Astrocyte (in vitro differentiated cells and primary cell): ENCODE data around the gene LRRC45. TPM values are rescaled to one million over a fixed set of nuclear protein-coding genes. Genes with fewer than 3 reads are reported as not detected.
A peak's percentile ranks its signal among the peaks of the same experiment; 100 is the strongest.

Source experiments
- DNase-seq: peaks from one replicate; pipeline ENCODE4 v3.0.0-alpha.2; 2010; ENCODE audit warnings: low read depth
- FAIRE-seq: peaks from 2 replicates; lab custom pipeline; 2011; peaks lifted over from hg19 to GRCh38; lab: Jason Lieb, UNC
- H2AFZ ChIP-seq: 2 replicates; pipeline ENCODE4 v1.6.0; 2012; ENCODE audit warnings: low read depth, low read length, inconsistent platforms
- H3K27ac ChIP-seq: 2 replicates; pipeline ENCODE4 v1.5.1; 2011; ENCODE audit warnings: low read depth, low read length, inconsistent platforms
- H3K27me3 ChIP-seq: 2 replicates; pipeline ENCODE4 v1.6.0; 2011; ENCODE audit warnings: low read length, inconsistent platforms; ENCODE audit not compliant: insufficient read depth
- H3K36me3 ChIP-seq: 2 replicates; pipeline ENCODE4 v1.5.1; 2011; ENCODE audit warnings: low read length, inconsistent platforms; ENCODE audit not compliant: insufficient read depth
- H3K4me1 ChIP-seq: 2 replicates; pipeline ENCODE4 v1.5.1; 2011; ENCODE audit warnings: low read length, inconsistent platforms; ENCODE audit not compliant: insufficient read depth
- H3K4me2 ChIP-seq: 2 replicates; pipeline ENCODE4 v1.6.0; 2012; ENCODE audit warnings: low read length, inconsistent platforms
- H3K4me3 ChIP-seq: 2 replicates; pipeline ENCODE4 v1.5.1; 2011; ENCODE audit warnings: low read depth, mild to moderate bottlenecking, low read length, inconsistent platforms; ENCODE audit not compliant: insufficient read depth
- H3K79me2 ChIP-seq: 2 replicates; pipeline ENCODE4 v1.6.0; 2012; ENCODE audit warnings: mild to moderate bottlenecking, low read length, inconsistent platforms; ENCODE audit not compliant: insufficient read depth
- H3K9ac ChIP-seq: 2 replicates; pipeline ENCODE4 v1.6.0; 2012; ENCODE audit warnings: mild to moderate bottlenecking, low read length, inconsistent platforms
- H3K9me3 ChIP-seq: 2 replicates; pipeline ENCODE4 v1.5.1; 2012; ENCODE audit warnings: low read depth, mild to moderate bottlenecking, low read length, inconsistent platforms; ENCODE audit not compliant: insufficient read depth
- H4K20me1 ChIP-seq: 2 replicates; pipeline ENCODE4 v1.6.0; 2012; ENCODE audit warnings: low read length, inconsistent platforms; ENCODE audit not compliant: insufficient read depth
- H3K27ac Mint-ChIP-seq: one replicate; pipeline ENCODE4 v1.8.0; 2021; ENCODE audit warnings: mild to moderate bottlenecking, mixed read lengths; ENCODE audit not compliant: unreplicated experiment
- H3K27me3 Mint-ChIP-seq: one replicate; pipeline ENCODE4 v1.8.0; 2021; ENCODE audit warnings: low read depth, mixed read lengths; ENCODE audit not compliant: unreplicated experiment
- H3K36me3 Mint-ChIP-seq: one replicate; pipeline ENCODE4 v1.8.0; 2021; ENCODE audit warnings: low read depth, mixed read lengths; ENCODE audit not compliant: unreplicated experiment
- H3K4me1 Mint-ChIP-seq: one replicate; pipeline ENCODE4 v1.8.0; 2021; ENCODE audit warnings: low read depth, mixed read lengths; ENCODE audit not compliant: unreplicated experiment
- H3K4me3 Mint-ChIP-seq: one replicate; pipeline ENCODE4 v1.8.0; 2021; ENCODE audit warnings: mild to moderate bottlenecking, moderate library complexity, mixed read lengths; ENCODE audit not compliant: unreplicated experiment
- H3K9me3 Mint-ChIP-seq: one replicate; pipeline ENCODE4 v1.8.0; 2021; ENCODE audit warnings: mild to moderate bottlenecking, mixed read lengths; ENCODE audit not compliant: unreplicated experiment
- EZH2 ChIP-seq: IDR thresholded peaks from 2 replicates; pipeline ENCODE4 v1.6.1; 2012; ENCODE audit warnings: mild to moderate bottlenecking, low read length, inconsistent platforms; ENCODE audit not compliant: insufficient read depth
- total RNA-seq: library from RNA; stranded (reverse); gene quantifications from 2 replicates; pipeline ENCODE4 v1.2.1, GENCODE V29; 2021
- TF ChIP-seq, protein P1 (sequence below): IDR thresholded peaks from 2 replicates; pipeline ENCODE4 v1.5.1; 2011; ENCODE audit warnings: low read depth, mild to moderate bottlenecking, inconsistent platforms, low read length, moderate library complexity; ENCODE audit not compliant: insufficient read depth

The LRRC45 gene
- total RNA-seq, 1 donor from 2014 or later: 6.6 TPM

- peaks cover 7% of the 10 kb centered on the region for H3K79me2 ChIP-seq
- FAIRE-seq: no peak
- no peak for TF ChIP-seq EZH2
- TF ChIP-seq, protein P1, sequence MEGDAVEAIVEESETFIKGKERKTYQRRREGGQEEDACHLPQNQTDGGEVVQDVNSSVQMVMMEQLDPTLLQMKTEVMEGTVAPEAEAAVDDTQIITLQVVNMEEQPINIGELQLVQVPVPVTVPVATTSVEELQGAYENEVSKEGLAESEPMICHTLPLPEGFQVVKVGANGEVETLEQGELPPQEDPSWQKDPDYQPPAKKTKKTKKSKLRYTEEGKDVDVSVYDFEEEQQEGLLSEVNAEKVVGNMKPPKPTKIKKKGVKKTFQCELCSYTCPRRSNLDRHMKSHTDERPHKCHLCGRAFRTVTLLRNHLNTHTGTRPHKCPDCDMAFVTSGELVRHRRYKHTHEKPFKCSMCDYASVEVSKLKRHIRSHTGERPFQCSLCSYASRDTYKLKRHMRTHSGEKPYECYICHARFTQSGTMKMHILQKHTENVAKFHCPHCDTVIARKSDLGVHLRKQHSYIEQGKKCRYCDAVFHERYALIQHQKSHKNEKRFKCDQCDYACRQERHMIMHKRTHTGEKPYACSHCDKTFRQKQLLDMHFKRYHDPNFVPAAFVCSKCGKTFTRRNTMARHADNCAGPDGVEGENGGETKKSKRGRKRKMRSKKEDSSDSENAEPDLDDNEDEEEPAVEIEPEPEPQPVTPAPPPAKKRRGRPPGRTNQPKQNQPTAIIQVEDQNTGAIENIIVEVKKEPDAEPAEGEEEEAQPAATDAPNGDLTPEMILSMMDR: no peak
- peaks cover 7% of the 10 kb centered on the region for H3K4me1 Mint-ChIP-seq
- H3K9me3 Mint-ChIP-seq: peaks cover 8% of the 10 kb centered on the region
- no peak for DNase-seq
- H3K4me3 Mint-ChIP-seq: peak overlapping the region; percentile 91
- H3K27ac ChIP-seq: peak overlapping the region; percentile 52
- peaks cover 6% of the 10 kb centered on the region for H4K20me1 ChIP-seq
- peak overlapping the region; percentile 91 for H3K27ac Mint-ChIP-seq
- peak overlapping the region; percentile 65 for H3K4me3 ChIP-seq
- H3K9ac ChIP-seq: peak overlapping the region; percentile 92
- peaks cover 7% of the 10 kb centered on the region for H3K4me1 ChIP-seq
- H3K27me3 ChIP-seq: no peaks in the 10 kb centered on the region
- H3K36me3 ChIP-seq: peaks cover 7% of the 10 kb centered on the region
- H3K36me3 Mint-ChIP-seq: peaks cover 4% of the 10 kb centered on the region
- no peaks in the 10 kb centered on the region for H3K27me3 Mint-ChIP-seq
- H2AFZ ChIP-seq: peak overlapping the region; percentile 96
- peak overlapping the region; percentile 97 for H3K4me2 ChIP-seq
- H3K9me3 ChIP-seq: peaks cover 2% of the 10 kb centered on the region
Observed at GRCh38 chr17:81976332-81977210, 46.5 kb upstream of the LRRC45 start.

- H3K4me1 Mint-ChIP-seq: peaks cover 7% of the 10 kb centered on the region
- peaks cover 6% of the 10 kb centered on the region for H4K20me1 ChIP-seq
- peak within 1 kb of the TSS; percentile 97 for H3K4me2 ChIP-seq
- H3K27me3 Mint-ChIP-seq: no peaks in the 10 kb centered on the region
- peak within 1 kb of the TSS; percentile 92 for H3K9ac ChIP-seq
- peaks cover 4% of the 10 kb centered on the region for H3K36me3 Mint-ChIP-seq
- H3K27me3 ChIP-seq: no peaks in the 10 kb centered on the region
- peaks cover 6% of the 10 kb centered on the region for H3K9me3 Mint-ChIP-seq
- H3K4me3 ChIP-seq: peak within 1 kb of the TSS; percentile 65
- H3K27ac Mint-ChIP-seq: peak within 1 kb of the TSS; percentile 91
- peak within 1 kb of the TSS; percentile 96 for H2AFZ ChIP-seq
- H3K27ac ChIP-seq: peak within 1 kb of the TSS; percentile 94
- TF ChIP-seq EZH2: no peak
- TF ChIP-seq, protein P1: no peak
- DNase-seq (peak; percentile 76), FAIRE-seq (no peak)
- H3K36me3 ChIP-seq: peaks cover 7% of the 10 kb centered on the region
- peaks cover 7% of the 10 kb centered on the region for H3K4me1 ChIP-seq
- peak within 1 kb of the TSS; percentile 91 for H3K4me3 Mint-ChIP-seq
- H3K79me2 ChIP-seq: peaks cover 7% of the 10 kb centered on the region
- H3K9me3 ChIP-seq: peaks cover 2% of the 10 kb centered on the region
Observed at GRCh38 chr17:81977211-81977808, 45.8 kb upstream of the LRRC45 start, which contains the start of gene ASPSCR1. Gene ASPSCR1 (plus strand): TSS chr17:81977629. CDS start chr17:81977647, 18 bp downstream.
